NCI-H1436 treated with DMSO at 0.1 percent for 48 hours (cell line): Measurements from ENCODE around the gene DPY19L3.
"Not testable (repeated sequence)": the region's sequence is repeated elsewhere in the genome, so short reads cannot be mapped to it uniquely, and the experiment has no call there.

Source experiments
- DNase-seq: peaks from one replicate; lab custom pipeline; 2025; lab: John Stamatoyannopoulos, UW

Gene DPY19L3, protein sequence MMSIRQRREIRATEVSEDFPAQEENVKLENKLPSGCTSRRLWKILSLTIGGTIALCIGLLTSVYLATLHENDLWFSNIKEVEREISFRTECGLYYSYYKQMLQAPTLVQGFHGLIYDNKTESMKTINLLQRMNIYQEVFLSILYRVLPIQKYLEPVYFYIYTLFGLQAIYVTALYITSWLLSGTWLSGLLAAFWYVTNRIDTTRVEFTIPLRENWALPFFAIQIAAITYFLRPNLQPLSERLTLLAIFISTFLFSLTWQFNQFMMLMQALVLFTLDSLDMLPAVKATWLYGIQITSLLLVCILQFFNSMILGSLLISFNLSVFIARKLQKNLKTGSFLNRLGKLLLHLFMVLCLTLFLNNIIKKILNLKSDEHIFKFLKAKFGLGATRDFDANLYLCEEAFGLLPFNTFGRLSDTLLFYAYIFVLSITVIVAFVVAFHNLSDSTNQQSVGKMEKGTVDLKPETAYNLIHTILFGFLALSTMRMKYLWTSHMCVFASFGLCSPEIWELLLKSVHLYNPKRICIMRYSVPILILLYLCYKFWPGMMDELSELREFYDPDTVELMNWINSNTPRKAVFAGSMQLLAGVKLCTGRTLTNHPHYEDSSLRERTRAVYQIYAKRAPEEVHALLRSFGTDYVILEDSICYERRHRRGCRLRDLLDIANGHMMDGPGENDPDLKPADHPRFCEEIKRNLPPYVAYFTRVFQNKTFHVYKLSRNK

DNA sequence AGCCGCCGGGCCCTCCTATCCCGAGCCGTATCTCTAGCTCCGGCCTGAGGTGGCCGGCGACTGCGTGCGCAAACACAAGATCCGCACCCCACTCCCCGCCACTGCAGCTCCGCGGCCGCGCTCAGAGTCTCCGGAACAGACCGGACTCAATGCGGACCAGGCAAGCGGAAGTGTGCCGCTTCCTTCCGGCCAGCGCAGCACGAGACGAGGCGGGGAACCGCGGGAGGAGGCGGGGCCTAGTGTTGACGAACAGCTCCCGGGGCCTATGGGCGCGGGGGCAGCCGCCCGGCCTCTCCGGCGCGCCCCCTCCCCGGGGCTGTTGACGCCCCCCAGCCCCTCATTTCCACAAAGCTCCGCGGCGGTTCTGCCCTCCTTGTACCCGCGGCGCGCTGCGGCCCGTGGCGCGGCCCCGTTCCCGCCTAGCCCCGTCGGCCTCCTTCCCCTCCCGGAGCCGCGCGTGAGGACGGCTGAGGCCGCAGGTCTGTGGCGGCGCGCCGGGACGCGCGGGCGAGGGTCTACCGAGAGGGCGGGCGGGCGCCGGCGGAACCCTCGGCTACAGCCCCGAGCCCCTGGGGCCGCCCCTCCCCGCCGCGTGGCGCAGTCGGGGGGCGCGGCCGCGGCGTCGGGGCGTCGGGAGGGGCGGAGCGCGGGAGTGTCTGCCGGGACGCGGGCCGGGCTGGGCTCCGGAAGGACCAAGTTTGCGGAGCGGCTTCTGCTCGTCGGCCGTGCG lies at the start of gene DPY19L3:
TSS of gene DPY19L3 (plus strand) at position 340 of the 730 bp plus-strand sequence. CDS start 2,484 bp downstream, outside the sequence.
- DNase-seq, result peak; percentile 20

DNA sequence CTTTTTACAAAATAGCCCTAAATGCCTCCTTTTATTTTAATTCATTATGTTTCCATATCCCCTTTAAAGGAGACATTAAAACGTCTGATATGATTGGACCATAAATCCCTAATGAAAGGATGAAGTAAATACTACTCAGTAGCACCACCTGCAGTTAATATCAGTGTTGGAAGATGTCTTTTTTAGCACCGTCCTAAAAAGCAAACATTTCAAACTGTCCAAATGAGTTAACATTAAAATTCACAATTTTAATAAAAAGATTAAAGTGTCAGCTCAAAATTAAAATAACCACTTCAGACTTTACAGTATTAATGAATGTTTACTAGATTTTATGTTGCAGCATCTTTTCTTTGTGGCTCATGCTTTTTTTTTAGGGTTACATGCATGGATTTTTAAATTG lies 47.9 kb upstream of the DPY19L3 start:
- DNase-seq, result no peak

DNA sequence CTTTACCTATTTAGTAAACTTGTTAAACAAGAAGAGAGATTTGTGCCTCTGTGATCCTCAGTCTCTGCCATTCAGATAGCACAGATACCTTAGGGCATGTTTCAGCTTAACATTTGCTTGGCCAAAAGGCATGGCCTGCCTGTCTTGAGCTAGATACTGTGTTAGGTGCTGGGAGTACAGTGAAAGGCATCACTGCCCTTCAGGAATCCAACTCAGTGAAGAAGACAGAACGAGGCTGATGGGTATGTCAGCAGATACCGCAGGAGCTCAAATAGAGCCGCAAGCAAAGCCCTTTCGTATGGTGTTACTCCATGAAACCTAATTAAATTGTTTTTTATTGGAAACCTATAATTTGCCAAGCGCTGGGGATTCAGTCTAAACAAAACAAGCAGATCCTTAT lies 47.2 kb upstream of the DPY19L3 start:
- DNase-seq, result no peak

DNA sequence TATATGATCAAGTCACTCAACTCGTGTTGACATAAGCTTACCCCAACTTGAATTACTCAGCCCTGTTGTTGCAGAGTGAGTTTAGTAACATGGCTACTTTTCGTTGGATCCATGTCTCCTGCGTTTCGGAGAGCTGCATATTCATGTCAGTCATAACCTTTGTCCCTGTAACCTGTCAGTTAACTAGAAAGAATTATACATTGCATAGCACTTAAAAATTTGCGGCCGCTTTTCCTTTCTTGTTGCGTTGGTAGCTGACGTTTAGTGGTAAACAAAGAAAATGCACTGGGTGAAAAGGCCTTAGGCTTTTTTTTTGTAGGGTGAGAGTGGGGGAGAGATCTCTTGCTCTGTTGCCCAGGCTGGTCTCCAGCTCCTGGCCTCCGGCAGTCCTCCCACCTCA lies 46.0 kb upstream of the DPY19L3 start:
- DNase-seq, result no peak

DNA sequence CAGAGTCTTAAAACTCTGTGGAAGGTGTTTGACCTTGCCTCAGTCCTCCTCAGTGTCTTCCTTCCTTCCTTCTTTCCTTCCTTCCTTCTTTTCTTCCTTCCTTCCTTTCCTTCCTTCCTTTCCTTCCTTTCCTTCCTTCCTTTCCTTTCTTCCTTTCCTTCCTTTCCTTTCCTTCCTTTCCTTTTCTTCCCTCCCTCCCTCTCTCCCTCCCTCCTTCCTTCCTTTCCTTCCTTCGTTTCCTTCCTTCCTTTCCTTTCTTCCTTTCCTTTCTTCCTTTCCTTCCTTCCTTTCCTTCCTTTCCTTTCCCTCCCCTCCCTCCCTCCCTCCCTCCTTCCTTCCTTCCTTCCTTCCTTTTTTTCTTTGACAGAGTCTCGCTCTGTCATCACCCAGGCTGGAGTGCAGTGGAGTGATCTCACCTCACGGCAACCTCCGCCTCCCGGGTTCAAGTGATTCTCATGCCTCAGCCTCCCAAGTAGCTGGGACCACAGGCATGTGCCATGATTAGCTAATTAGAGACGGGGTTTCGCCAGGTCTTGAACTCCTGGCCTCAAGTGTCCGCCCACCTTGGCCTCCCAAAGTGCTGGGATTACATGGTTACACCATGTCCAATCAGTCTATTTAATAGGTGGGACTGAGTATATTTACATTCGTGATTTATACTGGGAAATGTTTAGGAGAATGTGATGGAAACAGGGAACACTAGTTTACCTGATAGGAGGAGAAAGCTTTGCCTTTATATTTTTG lies 43.8 kb upstream of the DPY19L3 start:
- DNase-seq, result no peak

DNA sequence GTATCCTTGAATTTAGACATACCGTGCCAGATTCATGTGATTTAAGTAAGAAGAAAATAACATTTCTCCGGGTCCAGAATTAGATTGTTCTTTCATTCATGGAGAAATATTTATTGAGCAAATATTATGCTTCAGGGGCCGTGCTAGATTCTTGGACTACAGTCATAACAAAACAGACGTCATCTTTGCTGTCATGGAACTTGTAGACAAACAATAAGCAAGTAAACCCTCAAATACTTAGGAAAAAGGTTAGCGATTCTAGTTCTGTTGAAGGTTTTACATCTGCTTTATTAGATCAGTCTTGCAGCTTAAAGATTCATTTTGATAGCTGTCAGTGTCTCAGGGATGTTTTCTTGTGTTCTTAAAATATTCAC lies 43.3 kb upstream of the DPY19L3 start:
- no peak for DNase-seq

DNA sequence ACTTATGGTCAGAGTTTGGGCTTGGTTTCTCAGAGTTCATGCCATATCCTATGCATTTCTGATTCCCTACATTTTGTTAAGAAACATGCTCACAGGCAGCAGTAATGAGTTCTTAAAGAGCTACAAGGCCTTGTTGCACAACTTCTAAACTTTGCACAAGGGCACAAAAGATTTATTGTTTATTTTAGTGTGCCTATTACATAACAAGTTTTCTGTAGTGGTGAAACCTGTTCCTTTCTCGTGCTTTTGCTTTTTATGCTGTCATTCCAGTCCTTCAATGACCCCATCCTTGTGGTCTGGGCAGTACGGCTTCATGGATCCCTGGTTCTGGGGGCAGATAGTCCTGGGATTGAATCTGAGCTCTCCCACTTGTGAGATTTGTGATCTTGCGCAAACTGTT lies 42.4 kb upstream of the DPY19L3 start:
- DNase-seq, result no peak

DNA sequence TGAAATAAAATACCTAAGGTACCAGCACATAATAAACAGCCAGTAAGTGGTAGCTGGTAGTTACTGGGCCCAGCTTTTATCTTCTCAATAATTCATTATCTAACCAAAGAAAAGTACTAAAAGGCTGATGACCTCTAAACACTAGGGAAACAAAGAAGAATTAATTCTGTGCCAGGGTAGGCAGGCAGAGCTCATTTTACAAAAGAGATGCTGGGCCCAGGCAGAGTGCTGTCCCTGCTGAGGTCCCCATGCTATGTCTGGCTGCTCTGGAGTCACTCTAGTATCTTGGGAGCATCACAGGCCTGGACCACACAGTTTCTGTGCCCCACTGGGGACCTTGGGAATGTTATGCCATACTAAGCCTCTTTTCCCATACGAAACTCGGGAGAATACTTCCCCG lies 41.9 kb upstream of the DPY19L3 start:
- DNase-seq, result no peak

DNA sequence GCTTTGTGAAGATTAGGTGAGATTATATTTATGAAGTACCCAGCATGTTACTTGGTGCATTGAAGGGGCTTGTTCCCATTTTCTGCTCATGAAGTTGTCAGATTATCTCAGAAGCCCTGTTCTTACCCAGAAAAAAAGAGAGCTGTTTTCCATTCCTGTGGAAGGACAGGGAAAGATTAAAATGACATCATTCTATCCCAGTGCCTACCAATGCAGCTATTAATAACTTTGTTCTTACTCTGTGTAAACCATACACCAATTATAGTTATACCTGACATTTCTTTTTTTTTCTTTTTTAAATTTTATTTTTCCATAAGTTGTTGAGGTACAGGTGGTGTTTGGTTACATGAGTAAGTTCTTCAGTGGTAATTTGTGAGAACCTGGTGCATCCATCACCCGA lies 41.5 kb upstream of the DPY19L3 start:
- no peak for DNase-seq

DNA sequence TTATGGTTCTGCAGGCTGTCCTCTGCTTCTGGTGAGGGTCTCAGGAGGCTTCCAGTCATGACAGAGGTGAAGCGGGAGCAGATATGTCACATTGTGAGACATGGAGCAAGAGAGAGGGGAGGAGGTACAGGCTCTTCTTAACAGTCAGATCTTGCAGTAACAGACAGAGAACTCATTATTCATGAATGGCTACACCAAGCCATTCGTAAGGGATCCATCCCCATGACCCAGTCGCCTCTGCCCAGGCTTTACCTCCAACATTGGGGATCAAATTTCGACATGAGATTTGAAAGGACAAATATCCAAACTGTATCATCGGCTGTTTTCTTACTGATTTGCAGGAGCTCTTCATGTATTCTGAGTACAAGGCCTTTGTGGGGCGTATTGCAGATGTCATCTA lies 38.5 kb upstream of the DPY19L3 start:
- no peak for DNase-seq

DNA sequence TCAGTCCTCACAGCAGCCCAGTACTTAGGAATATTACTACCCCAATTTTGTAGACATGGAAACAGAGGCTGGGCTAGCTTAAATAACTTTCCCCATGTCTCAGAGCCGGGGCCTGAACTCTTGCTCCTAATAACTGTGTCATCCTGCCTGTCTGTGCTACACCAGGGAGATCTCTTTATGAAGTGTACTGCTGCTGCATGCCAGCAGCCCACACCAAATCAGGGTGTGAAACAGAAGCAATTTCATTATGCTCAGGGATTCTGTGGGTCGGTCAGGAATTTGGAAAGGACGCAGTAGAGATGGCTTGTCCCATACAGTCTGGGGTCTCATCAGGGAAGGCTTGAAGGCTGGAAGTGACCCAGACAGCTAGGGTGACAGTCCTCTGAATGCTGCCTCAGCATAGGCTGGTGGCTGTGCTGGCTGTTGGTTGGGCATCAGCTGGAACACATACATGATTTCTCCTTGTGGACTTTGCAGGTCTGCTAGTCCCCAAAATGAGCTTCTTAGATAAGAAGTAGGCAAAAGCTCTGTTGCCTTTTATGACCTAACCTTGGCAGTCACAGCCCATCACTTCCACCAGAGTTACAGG lies 37.5 kb upstream of the DPY19L3 start:
- DNase-seq, result no peak

DNA sequence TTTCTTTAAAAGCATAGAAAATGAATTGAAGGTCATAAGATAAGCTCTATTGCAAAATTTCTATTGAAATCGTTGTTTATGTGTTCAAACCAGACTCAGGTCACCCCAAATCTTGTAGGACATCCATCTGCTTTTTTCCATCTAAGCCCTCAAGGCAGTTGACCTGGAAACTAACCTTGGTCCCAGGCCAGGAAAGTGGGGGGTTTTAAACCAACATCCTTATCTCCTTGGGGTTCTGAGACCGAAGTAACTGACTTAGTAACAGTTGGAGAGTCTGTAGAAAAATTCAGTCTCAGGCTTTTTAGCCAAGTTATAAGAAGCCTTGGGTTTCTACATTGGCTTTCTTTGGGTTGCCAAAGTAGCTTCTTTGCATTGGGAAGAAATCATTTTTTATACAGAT lies 36.8 kb upstream of the DPY19L3 start:
- no peak for DNase-seq

DNA sequence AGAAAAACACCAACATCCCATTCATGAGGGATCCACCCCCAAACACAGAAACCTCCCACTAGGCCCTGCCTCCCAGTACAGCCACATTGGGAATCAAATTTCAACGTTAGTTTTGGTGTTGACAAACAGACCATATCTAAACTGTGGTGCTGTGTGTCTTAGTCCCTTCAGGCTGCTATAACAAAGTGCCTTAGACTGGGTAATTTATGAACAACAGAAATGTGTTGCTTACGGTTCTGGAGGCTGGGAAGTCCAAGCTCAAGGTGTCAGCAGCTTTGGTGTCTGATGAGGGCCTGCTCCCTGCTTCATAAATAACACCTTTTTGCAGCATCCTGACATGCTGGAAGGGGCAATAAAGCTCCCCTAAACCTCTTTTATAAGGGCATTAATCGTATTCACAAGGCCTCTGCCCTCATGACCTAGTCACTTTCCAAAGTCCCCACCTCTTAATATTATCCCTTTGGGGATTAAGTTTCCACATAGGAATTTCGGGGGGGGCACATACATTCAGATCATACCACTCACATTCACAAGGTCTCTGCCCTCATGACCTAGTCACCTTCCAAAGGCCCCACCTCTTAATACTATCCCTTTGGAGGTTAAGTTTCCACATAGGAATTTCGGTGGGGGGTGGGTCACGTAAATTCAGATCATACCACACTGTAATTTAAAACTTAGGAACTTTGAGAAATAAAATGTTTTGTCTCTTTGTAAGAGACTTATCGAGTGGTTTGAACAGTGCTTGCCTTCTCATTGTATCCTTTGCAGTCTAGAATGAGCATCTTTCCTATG lies 32.6 kb upstream of the DPY19L3 start:
- no peak for DNase-seq

DNA sequence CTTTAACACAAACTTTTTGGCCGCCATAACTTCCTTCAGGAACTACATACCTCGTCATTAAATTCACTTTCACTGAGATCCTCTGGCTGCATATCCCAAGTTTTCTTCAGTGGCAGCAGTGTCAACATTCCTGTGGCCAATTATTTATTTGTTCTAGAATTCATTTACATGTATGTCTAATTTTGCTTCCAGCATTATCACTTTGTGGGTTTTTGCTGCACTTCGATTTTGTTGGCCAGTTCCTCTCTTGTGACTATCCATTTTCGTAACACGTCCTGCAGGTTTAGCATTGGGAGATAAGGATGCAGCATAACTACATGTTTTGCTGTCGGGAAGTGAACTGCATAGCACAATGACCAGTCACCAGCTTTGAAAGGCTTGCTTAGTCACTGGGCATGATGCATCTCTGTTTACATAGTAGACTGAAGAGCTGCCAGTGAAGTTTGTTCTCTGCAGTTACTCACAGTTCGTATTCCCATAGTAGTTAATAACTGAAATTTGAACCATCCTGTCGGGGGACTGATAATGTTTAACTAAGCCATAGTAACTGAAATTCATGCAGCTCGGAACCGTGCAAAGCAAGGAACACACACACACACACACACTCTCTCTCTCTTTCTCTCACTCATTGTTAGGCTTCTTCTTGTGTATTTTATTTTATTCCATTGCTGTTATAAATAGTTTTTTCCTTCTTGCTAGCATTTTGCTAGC lies 31.8 kb upstream of the DPY19L3 start:
- DNase-seq, result no peak

DNA sequence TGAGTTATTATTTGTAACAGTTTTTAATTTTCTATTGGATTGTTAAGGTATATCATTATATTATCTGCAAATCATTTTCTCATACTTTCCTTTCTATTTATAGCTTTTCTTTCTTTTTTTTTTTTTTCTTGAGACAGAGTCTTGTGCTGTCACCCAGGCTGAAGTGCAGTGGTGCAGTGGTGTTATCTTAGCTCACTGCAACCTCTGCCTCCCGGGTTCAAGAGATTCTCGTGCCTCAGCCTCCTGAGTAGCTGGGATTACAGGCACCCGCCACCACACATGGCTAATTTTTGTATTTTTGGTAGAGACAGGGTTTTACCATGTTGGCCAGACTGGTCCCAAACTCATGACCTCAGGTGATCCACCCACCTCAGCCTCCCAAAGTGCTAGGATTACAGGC lies 31.2 kb upstream of the DPY19L3 start:
- not testable (repeated sequence) for DNase-seq

DNA sequence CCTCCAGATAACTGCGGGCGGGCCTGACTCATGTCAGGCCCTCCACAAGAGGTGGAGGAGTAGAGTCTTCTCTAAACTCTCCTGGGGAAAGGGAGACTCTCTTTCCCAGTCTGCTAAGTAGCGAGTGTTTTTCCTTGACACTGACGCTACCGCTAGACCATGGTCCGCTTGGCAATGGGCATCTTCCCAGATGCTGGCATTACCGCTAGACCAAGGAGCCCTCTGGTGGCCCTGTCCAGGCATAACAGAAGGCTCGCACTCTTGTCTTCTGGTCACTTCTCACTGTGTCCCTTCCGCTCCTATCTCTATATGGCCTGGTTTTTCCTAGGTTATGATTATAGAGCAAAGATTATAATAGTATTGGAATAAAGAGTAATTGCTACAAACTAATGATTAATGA lies 28.5 kb upstream of the DPY19L3 start:
- DNase-seq, result not testable (repeated sequence)

DNA sequence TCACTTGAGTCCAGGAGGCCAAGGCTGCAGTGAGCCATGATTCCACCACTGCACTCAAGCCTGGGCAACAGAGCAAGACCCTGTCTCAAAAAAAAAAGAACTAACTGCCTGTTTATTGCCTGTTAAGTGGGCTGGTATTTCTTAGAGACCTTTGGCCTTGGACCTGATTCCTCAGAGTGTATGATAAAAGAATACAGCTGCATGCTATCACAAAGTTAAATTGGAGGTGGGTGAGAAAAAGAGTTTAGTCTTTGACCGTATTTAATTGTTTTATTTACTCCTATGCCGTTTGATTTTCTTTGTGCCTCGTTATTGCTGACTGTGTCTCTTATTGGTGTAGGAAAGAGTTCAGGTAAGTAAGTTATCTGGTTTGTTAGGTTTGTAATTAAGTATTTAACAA lies 25.3 kb upstream of the DPY19L3 start:
- DNase-seq, result no peak

DNA sequence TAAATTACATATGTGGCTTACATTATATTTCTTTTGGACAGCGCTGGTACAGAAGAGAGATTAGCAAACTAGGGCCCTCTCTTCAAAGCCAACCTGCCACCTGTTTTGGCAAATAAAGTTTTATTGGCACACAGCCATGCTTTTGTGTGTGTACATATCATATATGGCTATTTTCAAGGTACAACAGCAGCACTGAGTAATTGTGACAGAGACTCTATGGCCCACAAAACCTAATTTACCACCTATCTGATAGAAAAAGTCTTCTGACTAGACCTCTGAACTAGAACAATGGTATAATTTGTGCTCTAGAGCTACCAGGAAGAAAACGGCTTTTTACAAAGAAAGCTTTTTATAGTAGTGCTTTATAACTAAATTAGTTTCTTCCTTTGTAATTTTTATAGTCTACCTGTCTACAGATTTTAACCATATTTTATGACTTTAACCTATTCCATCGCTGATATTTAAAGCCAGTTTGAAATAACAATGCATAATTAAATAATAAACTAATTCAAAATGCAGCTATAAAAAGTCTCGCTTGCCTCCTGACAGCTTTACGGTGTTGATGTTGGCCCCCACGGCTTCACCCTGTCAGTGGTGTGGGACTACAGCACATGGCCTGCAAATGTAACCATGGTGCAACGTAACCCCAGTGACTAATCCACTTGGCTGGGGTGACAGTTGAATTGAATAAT lies 17.7 kb upstream of the DPY19L3 start:
- no peak for DNase-seq

DNA sequence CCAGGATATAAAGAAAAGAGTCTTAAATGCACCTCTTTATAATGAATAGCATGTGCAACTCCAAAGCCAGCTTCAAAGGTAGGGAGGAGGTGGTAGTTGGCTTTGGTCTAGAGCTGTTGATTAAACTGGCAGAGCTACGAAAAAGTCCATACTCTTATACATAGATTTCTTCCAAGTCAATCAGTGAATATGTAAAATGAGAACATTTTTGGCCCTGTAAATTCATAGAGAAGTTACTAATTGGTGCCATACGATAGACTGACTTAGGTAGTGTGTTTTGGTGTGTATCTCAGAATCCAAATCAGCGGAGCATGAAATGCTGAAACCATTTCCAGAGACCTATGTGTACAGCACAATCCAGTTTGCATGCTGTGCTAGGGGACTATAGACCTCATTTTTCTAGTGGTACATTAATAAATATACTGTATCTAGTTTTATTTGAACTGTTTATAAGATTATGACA lies 17.1 kb upstream of the DPY19L3 start:
- no peak for DNase-seq

DNA sequence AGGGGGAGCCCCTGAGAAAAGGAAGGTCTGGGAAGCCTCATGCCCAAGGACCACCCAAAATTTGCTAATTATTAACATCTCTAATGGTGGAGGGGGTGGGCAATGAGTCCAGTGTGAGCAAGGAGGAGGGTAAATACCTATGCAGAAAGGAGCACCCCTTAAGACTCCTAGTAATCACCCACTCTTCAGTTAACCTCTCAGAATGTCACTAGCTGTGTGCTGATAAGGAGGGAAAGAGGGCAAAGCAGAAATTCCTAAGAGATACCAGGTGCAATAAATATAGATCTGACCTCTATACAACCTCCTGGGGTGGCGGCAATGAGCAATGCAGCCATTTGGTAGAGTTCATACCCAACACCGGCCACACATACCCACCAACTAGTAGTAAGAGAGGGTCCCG lies 12.7 kb upstream of the DPY19L3 start:
- no peak for DNase-seq
